C4-2B (cell line): Measurements from ENCODE around the gene TTF1.

Source experiments
- ZFX ChIP-seq: fragments of 450-650 bp; IDR thresholded peaks from 2 replicates; pipeline ENCODE4 v1.6.1; 2017
- TF ChIP-seq, protein P1 (sequence below): fragments of 450-650 bp; conservative IDR thresholded peaks from 2 replicates; pipeline ENCODE4 v1.5.1; 2017; ENCODE audit warnings: mild to moderate bottlenecking

DNA sequence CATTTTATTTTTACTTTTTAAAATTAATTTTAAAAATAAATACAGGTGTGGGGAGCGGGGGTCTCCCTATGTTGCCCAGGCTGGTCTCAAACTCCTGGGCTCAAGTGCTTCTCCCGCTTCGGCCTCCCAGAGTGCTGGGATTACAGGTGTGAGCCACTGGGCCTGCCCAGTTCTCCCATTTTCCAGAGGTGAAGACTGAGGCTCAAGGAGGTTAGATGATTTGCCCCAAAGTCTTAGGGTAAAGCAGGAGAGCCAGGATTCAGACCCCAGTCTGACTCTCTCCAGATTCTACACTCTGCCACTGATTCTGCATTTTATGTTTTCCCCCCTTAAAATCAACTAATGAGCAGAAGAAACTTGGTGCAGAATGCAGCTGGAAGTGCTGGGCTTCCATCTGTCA lies 40.2 kb upstream of the TTF1 start:
- TF ChIP-seq, protein P1, sequence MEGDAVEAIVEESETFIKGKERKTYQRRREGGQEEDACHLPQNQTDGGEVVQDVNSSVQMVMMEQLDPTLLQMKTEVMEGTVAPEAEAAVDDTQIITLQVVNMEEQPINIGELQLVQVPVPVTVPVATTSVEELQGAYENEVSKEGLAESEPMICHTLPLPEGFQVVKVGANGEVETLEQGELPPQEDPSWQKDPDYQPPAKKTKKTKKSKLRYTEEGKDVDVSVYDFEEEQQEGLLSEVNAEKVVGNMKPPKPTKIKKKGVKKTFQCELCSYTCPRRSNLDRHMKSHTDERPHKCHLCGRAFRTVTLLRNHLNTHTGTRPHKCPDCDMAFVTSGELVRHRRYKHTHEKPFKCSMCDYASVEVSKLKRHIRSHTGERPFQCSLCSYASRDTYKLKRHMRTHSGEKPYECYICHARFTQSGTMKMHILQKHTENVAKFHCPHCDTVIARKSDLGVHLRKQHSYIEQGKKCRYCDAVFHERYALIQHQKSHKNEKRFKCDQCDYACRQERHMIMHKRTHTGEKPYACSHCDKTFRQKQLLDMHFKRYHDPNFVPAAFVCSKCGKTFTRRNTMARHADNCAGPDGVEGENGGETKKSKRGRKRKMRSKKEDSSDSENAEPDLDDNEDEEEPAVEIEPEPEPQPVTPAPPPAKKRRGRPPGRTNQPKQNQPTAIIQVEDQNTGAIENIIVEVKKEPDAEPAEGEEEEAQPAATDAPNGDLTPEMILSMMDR: no peak
- no peak for TF ChIP-seq ZFX
